Mucosa of descending colon (tissue), 3 donors: ENCODE measurements around the gene SOCS7. TPM values are rescaled to one million over a fixed set of nuclear protein-coding genes. Genes with fewer than 3 reads are reported as not detected.

Source experiments
- ATAC-seq: fragments of 200-7000 bp; cut with Tn5 transposase; one replicate; pipeline ENCODE4 v1.9.1; 2020; ENCODE audit warnings: mild to moderate bottlenecking, moderate library complexity
- DNase-seq, 3 donors: peaks; one replicate each; pipeline ENCODE4 v3.0.0-alpha.2; 2020
- H3K36me3 ChIP-seq: fragments of 200-600 bp; one replicate; pipeline ENCODE4 v1.8.0; 2021; ENCODE audit warnings: low read depth, mild to moderate bottlenecking
- H3K4me1 ChIP-seq: fragments of 200-600 bp; one replicate; pipeline ENCODE4 v1.8.0; 2021; ENCODE audit warnings: low read depth, mild to moderate bottlenecking
- H3K4me3 ChIP-seq: fragments of 200-600 bp; one replicate; pipeline ENCODE4 v1.8.0; 2021; ENCODE audit warnings: mild to moderate bottlenecking
- H3K9me3 ChIP-seq: fragments of 200-600 bp; one replicate; pipeline ENCODE4 v1.8.0; 2021; ENCODE audit warnings: mild to moderate bottlenecking
- CTCF ChIP-seq: fragments of 200-600 bp; IDR thresholded peaks from one replicate; pipeline ENCODE4 v1.8.0; 2022; ENCODE audit warnings: antibody characterized with exemption, mild to moderate bottlenecking
- intact Hi-C, 2 donors: fragments of 100-400 bp; cut with DNase I in 1 of 2; cut with micrococcal nuclease in 1 of 2; formaldehyde crosslinking; loops; one replicate each; pipeline versions ENCODE4 v1.11.0 to v1.11.1; 2022; cut with DNase I, micrococcal nuclease
- total RNA-seq, 3 donors: library from RNA; stranded (reverse); fragmentation: NEBNext Ultra II Directional in 2 of 3; extraction: Animal tissue kit (Norgen Biotek cat#: 25700) in 2 of 3; gene quantifications; one replicate each; pipeline versions ENCODE4 v1.2.1 to v1.2.4, GENCODE V29; 2021 to 2023
- donor health status: DM: no; HTN: no; CAD: no; lungs with moderate emphysema.
- donor health status: DM: no; HTN: no; CAD: no.
- donor health status: DM: no; HTN: yes; CAD: no.

The SOCS7 gene
- total RNA-seq, 3 donors from 2014 or later, result 11.4 to 26.2 (median 16.1) TPM

- no peaks in the 10 kb centered on the region for H3K36me3 ChIP-seq
- intact Hi-C loops, result no loop called here
- no peak overlapping the region for H3K4me3 ChIP-seq
- no peaks in the 10 kb centered on the region for H3K4me1 ChIP-seq
- DNase-seq, result no peak
- ATAC-seq, result no peak
- no peak for TF ChIP-seq CTCF
- H3K9me3 ChIP-seq, result no peaks in the 10 kb centered on the region
Measured at GRCh38 chr17:38448208-38448771, 96.6 kb downstream of the SOCS7 start.

GRCh38 chr17:38449364-38449763 lies 97.7 kb downstream of the SOCS7 start:
- ATAC-seq (no peak), DNase-seq (no peak)
- Histone ChIP-seq H3K4me1 (no peaks in the 10 kb centered on the region), H3K4me3 (no peak overlapping the region), H3K36me3 (no peaks in the 10 kb centered on the region), H3K9me3 (no peaks in the 10 kb centered on the region)
- no peak for TF ChIP-seq CTCF
- intact Hi-C loops, result no loop called here

GRCh38 chr17:38450557-38451029 lies 98.9 kb downstream of the SOCS7 start:
- DNase-seq, result no peak
- H3K36me3 ChIP-seq, result no peaks in the 10 kb centered on the region
- no peak for ATAC-seq
- no peak for TF ChIP-seq CTCF
- intact Hi-C loops, result no loop called here
- H3K4me1 ChIP-seq, result no peaks in the 10 kb centered on the region
- H3K4me3 ChIP-seq, result no peak overlapping the region
- no peaks in the 10 kb centered on the region for H3K9me3 ChIP-seq

GRCh38 chr17:38451030-38451839 lies 99.6 kb downstream of the SOCS7 start:
- no peak overlapping the region for H3K4me3 ChIP-seq
- H3K9me3 ChIP-seq, result no peaks in the 10 kb centered on the region
- TF ChIP-seq CTCF, result no peak
- H3K4me1 ChIP-seq, result no peaks in the 10 kb centered on the region
- DNase-seq (no peak), ATAC-seq (no peak)
- intact Hi-C loops, result no loop called here
- H3K36me3 ChIP-seq, result no peaks in the 10 kb centered on the region

- intact Hi-C loops, result no loop called here
- no peaks in the 10 kb centered on the region for H3K9me3 ChIP-seq
- peak in 2 of 3 donors; percentile 23 to 46 for DNase-seq
- no peaks in the 10 kb centered on the region for H3K36me3 ChIP-seq
- no peak for TF ChIP-seq CTCF
- H3K4me1 ChIP-seq, result no peaks in the 10 kb centered on the region
- ATAC-seq, result peak; percentile 23
- no peak overlapping the region for H3K4me3 ChIP-seq
Measured at GRCh38 chr17:38451840-38452529, 100.3 kb downstream of the SOCS7 start.
